GM21526 (cell line): ENCODE measurements around the gene GCNA.
"Not testable (repeated sequence)": the region's sequence is repeated elsewhere in the genome, so short reads cannot be mapped to it uniquely, and the experiment has no call there.

Experiments used
- ATAC-seq: cut with Tn5 transposase; IDR thresholded peaks from one replicate; pipeline ENCODE4 v1.9.1; 2021; ENCODE audit warnings: moderate library complexity; ENCODE audit not compliant: unreplicated experiment, low FRiP score

The GCNA gene

GRCh38 chrX:71558920-71559319 is 19.3 kb upstream of the GCNA start:
- no peak for ATAC-seq

- ATAC-seq = not testable (repeated sequence)
Observed at GRCh38 chrX:71559773-71560172, 18.5 kb upstream of the GCNA start.

GRCh38 chrX:71563921-71564320 is 14.3 kb upstream of the GCNA start:
- no peak for ATAC-seq

GRCh38 chrX:71565474-71566041 is 12.7 kb upstream of the GCNA start:
- no peak for ATAC-seq

GRCh38 chrX:71571390-71571789 is 6.8 kb upstream of the GCNA start:
- ATAC-seq = not testable (repeated sequence)

GRCh38 chrX:71573590-71573989 is 4.6 kb upstream of the GCNA start:
- no peak for ATAC-seq

GRCh38 chrX:71577682-71578081 is 555 bp upstream of the GCNA start:
- ATAC-seq = no peak

- no peak for ATAC-seq
Observed at GRCh38 chrX:71579136-71579989, 1.1 kb downstream of the GCNA start.

GRCh38 chrX:71579990-71580380 is 1.7 kb downstream of the GCNA start:
- ATAC-seq = no peak

- no peak for ATAC-seq
Observed at GRCh38 chrX:71581210-71581609, 3.0 kb downstream of the GCNA start.

GRCh38 chrX:71586929-71587328 is 8.7 kb downstream of the GCNA start:
- ATAC-seq = no peak

GRCh38 chrX:71593210-71593609 is 15.0 kb downstream of the GCNA start:
- not testable (repeated sequence) for ATAC-seq

- no peak for ATAC-seq
Observed at GRCh38 chrX:71599965-71600364, 21.7 kb downstream of the GCNA start.

GRCh38 chrX:71603618-71604017 is 25.4 kb downstream of the GCNA start:
- no peak for ATAC-seq

GRCh38 chrX:71604141-71604540 is 25.9 kb downstream of the GCNA start:
- no peak for ATAC-seq

GRCh38 chrX:71604796-71605568 is 26.7 kb downstream of the GCNA start:
- ATAC-seq = no peak

- no peak for ATAC-seq
Observed at GRCh38 chrX:71606536-71607216, 28.4 kb downstream of the GCNA start.

GRCh38 chrX:71607488-71607887 is 29.3 kb downstream of the GCNA start:
- ATAC-seq = no peak

GRCh38 chrX:71609095-71609750 is 31.0 kb downstream of the GCNA start:
- ATAC-seq = no peak

- not testable (repeated sequence) for ATAC-seq
Observed at GRCh38 chrX:71611736-71612135, 33.5 kb downstream of the GCNA start.
